NCI-H146 treated with DMSO at 0.1 percent for 48 hours (cell line): ENCODE data around the gene SLC44A1.
"Not testable (repeated sequence)": the region's sequence is repeated elsewhere in the genome, so short reads cannot be mapped to it uniquely, and the experiment has no call there.

Source experiments
- DNase-seq: peaks from one replicate; lab custom pipeline; 2025; ENCODE audit not compliant: unreplicated experiment; lab: John Stamatoyannopoulos, UW

SLC44A1 gene

DNA sequence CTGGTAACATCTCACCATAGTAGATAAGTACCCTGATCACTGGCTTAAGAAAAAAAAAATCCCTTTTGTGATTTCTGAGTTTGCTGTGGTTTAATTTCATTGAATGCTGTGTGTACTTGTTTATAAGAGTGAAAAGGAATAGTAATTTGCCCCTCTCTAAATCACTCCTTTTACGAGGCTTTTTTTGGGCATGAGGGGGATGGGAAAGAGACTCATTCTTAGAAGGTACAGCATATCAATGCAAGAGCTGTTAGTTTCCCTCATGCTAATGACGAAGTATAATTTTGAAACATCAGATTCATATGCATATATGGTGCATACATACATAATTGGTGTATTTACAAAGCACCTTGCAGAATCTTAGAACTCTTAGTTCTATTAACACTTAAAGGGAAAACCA is 2.4 kb upstream of the SLC44A1 start:
- no peak for DNase-seq

DNA sequence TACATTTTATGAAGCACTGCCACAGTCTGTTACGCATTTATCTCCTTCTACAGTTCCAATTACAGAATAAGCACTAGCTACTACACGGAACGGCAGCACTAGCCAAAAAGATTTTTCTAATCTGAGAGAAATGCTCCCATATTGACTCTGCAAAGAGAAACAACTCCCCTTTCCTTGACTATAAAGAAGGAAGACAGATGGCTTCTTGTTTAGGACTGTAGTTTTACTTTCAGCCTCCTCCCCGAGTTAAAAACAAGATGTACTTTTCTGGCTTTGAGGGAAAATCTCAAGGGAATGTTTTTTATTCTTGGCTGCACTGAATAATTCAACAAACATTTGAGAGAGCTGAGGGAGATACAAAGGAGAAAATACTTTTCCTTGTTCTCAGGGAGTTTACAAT is 1.9 kb upstream of the SLC44A1 start:
- DNase-seq: no peak

DNA sequence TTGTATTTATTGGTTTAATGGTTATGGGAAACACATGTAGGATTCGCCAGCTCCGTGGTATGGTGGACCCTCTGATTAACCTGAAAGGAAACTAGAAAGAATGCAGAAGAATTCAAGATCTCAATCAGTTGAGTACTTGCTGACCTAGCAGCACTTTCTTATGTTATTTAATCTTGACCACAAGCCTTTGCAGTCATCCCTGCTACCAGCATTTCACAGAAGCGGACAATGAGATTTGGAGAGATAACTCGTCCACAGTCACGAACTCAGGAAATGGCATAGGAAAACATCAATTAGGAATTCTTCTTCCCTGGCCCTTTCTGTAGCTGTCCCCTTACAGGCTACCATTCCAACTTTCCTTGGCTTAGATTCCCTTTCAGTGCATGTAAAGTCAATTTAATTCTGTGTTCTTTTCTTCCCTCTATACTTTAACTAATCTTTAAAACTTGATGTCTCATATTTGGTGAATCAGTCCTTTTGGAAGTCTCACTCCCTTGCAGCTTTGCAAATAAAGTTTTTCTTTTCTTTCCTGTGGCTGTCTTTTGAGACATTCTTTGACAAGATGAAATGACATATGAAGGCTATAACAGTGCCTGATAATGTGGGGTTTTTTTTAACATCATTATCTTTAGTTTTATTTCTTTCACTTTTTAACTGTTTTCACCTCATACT is 1.3 kb upstream of the SLC44A1 start:
- DNase-seq: no peak

DNA sequence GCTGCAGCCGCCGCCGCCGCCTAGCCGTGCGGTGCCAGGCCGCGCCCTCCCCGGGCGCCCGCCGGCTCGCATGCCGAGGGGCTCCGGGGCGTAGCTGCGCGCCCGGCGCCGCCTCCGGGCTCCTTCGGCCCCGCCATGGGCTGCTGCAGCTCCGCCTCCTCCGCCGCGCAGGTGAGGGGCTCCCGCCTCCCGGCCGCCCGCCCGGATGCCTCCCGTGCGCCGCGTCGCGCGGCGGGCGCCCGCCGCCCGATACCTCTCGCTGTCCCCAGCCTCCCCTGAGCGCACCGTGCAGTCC is 230 bp downstream of the SLC44A1 start:
- DNase-seq: no peak

DNA sequence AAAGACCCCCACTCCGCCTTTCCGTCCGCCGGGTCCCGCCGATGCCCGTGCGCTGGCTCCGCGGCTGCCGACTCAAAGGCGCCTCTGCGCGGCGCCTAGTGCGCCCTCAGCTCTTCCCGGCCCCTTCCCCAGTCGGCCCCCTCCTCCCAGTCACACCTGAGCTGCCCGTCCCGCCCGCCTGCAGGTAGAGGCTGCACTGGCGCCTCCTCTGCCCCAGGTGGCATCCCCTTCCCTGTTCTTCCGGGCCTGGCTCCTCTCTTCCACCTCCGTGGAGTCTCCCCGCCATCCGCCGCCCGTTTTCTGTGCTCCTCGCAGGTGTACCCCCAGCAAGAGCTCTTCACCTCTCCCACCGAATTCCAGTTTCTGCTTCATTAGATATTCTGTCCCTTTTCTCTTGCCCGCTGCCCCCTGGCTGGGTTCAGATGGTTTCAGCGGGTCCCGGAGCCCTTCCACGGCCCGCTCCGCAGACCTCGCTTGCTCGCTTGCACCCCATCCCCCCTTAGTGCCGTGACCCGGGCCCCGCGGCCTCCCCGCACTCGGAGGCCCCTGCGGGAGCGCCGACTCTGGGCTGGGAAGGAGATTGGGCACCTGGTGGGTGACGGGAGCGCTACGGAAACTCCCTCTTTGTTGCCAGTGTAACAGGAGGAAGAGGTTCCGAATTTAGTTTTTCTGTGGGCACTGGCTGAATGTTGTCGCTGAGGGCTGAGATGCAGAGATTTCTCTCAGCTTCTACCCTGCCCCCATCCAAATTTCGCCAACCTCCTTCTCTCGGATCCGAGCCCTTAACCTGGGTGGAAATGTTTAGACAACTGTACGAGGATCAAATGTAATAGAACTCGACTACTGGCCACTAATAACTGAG is 809 bp downstream of the SLC44A1 start:
- peak; percentile 57 for DNase-seq

DNA sequence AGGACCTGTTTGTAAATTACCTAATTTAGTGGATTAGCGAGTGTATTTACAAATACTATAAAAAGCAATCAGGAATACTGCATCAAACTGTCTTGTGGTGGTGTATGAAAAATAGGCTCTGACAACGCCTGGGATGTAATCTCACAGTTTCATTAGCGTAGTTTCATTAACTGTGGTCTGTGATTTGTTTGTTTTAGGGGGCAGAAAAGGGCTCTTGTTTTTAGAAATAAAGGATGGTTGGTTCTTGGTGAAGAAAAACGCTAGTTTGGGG is 1.4 kb downstream of the SLC44A1 start:
- DNase-seq: no peak

DNA sequence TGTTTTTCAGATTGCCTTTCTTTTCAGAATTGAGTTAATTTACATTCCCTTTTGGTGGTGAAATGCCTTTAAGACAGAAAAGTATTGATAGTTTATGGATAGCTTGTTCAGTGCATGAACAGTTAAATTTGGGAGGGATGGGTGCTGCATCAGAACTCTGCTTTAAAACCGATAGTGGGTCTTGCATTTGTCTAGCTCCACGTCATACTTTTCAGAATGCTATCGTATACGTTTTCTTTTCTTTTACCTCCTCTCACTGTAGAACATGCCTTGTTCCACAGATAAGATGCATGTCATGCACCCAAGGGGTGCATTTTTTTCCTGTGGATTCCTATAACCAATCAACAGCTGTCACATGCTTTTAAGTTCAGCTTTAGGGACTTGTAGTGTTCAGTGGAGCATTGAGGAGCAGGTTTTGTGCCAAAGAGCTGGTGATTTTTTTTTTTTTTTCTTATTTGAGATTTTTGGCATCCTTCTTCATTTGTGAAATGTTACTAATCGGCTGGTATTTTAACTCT is 2.3 kb downstream of the SLC44A1 start:
- no peak for DNase-seq

DNA sequence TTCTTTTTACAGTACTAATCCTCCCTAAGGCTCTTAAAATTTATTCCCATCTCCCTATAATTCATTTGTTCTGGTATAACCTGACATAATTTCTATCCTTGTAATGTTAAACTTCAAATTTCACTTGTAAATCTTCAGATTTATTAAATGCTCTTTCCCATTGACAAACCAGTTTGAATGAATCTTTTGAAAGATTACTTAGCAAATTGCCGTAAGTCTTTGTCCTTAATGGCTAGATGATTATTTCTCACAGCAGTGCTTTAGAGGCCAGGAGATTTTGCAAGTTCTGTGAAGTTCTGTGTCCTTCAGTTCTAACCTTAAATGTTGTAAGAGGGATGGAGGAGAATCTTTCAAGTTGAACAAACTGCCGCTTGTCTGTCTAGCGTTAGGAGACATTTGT is 4.2 kb downstream of the SLC44A1 start:
- DNase-seq: no peak

DNA sequence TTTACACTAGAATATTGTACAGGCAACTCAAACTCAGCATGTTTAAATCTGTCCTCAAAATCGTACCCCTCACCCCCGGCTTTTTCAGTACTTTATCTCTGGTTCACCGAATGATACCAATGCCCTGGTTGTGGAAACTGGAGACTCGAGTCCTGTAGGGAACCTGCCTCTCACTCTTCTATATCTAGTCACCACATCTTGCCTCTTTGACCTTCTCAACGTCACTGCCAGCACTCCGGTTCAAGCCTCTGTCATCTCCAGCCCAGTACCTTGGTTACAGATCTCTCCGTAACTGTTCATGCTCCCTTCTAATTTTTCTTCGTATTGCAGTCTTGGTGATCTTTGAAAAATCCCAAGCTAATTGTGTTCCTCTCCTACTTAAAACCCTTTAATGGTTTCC is 6.7 kb downstream of the SLC44A1 start:
- DNase-seq: no peak

DNA sequence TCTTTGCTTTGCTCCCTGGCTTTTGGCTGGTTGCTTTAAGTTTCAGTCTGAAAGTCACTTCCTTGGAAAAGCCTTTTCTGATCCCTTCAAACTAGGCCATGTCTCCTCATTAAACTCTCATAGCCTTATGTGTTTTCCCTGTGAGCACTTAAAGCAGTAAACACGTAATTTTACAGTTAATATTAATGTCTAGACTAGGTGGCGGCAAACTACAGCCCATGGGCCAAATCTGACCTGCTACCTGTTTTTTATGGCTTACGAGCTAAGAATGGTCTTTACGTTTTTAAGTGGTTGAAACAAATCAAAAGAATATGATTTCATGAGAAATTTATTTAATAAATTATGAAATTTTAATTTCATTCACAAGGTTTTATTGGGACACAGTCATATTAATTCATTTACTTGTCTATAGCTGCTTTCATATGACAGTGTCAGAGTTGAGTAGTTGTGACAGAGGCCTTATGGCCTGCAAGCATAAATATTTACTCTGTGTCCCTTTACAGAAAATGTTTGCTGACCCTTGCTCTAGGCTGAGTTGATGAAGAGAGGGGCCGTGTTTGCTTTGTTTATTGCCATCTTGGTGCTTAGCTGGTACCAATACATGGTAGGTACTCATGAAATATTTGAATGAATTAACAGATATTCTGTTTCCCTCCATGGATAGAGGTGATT is 7.4 kb downstream of the SLC44A1 start:
- no peak for DNase-seq

DNA sequence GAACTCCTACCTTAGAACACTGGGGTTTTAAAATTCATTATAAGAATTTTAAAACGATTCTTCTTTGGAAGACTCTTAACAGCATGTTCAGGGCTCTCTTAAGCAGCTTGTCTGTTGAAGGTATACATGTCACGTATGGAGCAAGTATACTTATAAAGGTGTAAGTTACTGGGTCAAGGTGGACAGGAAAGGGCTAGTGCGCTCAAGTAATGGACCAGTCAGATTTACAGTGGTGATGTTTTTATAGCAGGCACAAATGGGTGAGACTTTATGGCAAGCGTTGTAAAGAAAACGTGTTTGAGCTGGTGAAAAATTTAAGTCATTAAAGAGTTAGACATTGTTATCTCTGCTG is 7.9 kb downstream of the SLC44A1 start:
- no peak for DNase-seq

DNA sequence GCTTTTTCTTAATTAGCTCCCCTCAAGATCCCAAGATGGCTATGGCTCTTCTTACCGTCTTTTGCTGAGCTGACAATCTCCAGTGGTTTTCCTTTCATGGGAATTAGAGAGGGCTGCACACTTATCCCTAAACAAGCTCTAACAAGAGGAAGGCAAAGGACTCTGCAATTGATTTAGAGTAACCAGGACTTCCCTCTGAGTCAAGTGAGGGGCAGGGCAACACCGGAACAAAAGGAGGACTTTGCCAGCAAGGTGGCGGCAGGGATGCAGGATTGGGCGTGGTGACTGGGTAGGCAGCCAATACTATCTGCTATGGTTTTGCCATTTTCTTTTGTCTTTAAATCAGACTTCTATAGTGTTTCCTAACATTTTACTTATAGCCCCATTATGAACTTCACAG is 9.8 kb downstream of the SLC44A1 start:
- no peak for DNase-seq

DNA sequence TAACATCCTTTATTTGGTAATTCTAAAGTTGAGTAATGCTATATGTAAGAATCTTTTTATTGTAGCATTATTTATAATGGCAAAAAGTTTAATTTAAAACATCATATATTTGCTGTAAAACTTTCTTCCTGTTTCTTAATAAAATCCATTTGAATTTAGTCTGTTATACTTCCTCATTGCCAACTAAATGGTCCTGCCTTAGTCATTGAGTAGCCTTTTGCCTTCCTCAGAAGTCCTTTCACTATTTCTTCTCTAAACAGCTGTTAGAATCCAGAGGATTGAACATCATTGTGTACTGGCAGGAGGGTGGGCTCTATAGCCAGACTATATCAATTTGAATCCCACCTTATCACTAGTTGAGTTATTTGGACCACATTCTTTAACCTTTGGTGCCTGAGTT is 11.0 kb downstream of the SLC44A1 start:
- DNase-seq: no peak

DNA sequence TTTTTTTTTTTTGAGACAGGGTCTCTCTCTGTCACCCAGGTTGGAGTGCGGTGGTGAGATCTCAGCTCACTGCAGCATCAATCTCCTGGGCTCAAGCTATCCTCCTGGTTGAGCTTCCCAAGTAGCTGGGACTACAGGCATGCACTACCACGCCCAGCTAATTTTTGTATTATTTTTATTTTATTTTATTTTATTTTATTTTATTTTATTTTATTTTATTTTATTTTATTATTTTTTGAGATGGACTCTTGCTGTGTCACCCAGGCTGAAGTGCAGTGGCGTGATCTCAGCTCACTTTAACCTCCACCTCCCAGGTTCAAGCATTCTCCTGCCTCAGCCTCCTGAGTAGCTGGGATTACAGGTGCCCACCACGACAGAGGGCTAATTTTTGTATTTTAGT is 12.1 kb downstream of the SLC44A1 start:
- not testable (repeated sequence) for DNase-seq

DNA sequence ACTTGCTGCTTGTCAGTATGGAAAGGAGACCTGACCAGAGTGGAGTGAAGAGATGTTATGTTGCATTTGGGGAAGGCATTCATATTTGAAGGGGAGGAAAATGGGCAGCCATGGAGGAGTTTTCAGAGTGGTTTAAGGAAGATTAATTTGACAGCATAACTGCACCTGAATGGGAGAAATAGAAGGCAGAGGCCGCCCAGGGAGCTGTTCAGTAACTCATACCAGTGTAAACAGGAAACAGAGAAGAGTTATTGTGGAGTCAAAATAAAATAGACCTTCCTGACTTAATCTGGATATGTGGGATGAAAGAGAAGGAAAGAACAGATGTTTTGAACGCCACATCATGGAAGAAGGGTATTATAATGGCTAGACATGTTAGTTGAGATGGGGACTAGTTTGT is 13.4 kb downstream of the SLC44A1 start:
- DNase-seq: no peak

DNA sequence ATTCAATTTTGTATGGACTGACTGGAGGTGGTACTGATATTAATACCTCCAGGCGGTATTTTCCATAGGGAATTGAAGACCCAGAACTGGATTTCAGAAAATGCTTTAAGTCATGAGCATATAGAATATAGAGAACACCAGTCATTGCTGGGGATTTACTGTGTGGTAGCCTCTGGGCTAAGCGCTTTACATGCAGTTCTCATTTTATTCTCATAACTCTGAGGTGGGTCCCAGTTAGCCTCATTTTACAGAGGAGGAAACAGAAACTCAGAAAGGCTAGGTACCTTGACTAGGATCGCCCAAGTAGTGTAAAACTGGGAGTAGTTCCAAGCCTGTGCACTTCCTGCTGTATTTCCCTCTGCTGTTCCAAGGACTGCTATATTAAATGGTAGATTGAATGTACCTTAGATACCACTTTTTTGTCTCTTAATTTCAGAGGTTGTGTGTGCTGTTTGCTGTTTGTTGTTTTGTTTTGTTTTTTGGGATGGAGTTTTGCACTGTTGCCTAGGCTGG is 13.8 kb downstream of the SLC44A1 start:
- DNase-seq: no peak

DNA sequence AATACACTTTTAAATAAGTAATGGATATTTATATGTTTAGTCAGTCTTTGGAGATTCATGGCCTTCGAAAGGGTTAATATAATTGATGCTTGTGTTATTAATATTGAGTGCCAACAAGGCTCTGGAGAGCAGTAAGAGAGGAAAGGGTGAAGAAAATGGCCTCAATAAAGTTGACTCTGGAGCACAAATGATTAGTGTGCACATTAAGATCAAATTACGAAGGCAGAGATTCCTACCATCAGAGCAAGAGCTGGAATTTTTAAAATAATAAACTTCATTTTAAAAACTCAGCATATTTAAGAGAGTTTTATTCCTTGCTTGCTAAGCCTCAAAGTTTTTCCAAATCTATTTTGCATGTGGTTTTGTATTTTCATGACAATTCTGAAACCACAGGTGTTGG is 14.8 kb downstream of the SLC44A1 start:
- DNase-seq: no peak

DNA sequence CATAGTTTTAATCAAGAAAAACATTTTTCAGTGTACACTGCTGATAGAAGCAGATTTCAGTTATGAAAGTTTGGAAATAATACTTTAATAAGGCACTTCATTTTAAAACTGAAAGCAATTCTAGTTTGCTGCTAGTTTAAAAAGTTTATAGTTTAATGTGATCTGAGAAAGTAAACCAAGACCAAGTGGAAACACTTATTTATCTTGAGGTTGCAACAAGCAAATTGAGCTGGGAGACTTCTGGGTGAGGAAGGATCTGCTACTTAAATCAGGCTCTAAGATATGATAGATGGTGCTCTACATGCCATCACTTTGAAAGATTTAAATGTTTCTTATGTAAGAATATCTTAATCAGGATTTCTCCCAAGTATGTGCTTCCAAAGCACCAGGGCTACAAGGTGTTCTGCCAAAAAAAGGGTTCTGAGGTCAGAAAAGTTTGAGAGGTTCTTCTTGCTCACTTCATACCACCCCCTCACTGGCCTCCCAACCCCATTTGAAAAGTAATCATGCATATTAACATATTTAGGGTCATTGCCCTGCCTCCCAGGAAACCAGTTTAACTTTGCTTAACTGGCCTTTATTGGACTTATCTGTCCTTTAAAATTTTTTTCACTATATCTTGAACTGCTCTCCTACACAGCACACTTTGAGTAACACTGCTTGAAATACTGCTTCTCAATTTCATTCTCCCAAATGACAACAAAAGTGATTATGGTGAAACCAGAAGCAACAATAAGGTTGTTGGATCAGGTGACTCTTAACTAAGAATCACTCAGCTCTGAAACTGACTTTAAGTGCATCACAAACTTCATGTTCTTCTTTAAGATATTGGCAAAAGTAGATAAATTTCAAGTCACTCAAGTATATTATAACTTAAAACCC is 15.5 kb downstream of the SLC44A1 start:
- no peak for DNase-seq

DNA sequence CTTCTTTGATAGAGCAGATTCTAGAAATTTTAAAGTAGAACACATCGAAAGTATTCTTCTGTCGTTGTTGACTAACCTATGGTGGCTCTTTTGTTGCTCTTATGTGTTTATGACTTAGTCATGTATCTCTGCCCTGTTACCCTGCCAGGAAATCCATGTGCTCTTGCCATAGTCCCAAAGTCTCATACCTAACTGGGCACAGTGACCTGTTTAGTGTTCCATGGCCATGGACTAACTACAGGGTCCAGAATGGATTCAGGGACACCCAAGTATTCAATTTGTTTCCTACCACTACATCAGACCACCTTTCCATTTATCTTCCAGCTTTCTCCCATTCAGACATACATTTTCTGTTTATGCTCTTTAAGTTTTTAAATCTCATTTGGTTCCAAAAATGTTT is 18.0 kb downstream of the SLC44A1 start:
- no peak for DNase-seq

DNA sequence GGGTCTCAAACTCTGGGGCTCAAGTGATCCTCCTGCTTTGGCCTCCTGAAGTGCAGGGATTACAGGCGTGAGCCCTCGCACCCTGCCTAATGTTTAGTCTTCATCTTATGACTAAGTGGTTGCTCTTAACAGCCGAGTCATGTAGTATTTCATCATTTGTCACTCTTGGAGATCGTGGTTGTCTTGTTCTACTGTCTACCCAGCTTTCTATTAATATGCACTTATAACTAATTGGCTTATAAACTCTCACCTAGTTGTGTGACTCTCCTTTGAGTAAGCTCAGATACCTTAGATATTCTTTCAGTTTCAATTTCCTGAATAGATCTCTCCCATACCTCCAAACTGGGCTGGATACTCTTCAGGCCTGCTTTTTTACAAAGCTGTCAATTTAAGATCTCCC is 19.9 kb downstream of the SLC44A1 start:
- DNase-seq: no peak

DNA sequence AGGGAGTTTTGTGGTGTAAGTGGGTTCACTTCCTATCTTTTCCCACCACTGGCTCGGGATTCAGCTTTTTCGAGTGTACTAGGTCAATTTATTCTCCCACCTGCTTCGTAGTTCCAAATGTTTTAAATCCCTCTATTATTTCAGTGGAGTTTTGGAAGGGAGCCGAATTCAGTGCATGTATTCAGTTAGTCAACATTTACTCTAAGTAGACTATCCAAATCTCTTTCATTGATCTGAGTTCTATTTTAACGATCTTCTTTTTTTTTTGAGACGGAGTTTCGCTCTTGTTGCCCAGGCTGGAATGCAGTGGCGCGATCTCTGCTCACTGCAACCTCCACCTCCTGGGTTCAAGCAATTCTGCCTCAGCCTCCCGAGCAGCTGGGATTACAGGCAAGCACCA is 23.8 kb downstream of the SLC44A1 start:
- not testable (repeated sequence) for DNase-seq
